GM12878 (cell line): Measurements from ENCODE around the gene SLC11A1. TPM values are rescaled to one million over a fixed set of nuclear protein-coding genes. Genes with fewer than 3 reads are reported as not detected.
A peak's percentile ranks its signal among the peaks of the same experiment; 100 is the strongest.

Experiments
- ATAC-seq: fragments of 200-7000 bp; cut with Tn5 transposase; 3 replicates; pipeline ENCODE4 v1.9.1; 2020; ENCODE audit warnings: mild to moderate bottlenecking, moderate library complexity
- BruUV-seq: library from RNA; stranded (reverse); fragments of 400-500 nt; replicated peaks from 2 replicates; lab custom pipeline; 2021; lab: Mats Ljungman, UMichigan
- CTCF ChIA-PET: fragments of 300-600 bp; sonication (Branson Sonifier 250); formaldehyde crosslinking; extraction: SDS; loops from one replicate; lab custom pipeline; 2021; ENCODE audit warnings: inconsistent platforms; lab: Yijun Ruan, JAX
- POLR2A ChIA-PET: fragments of 350-600 bp; formaldehyde crosslinking; extraction: SDS; loops from one replicate; lab custom pipeline; 2021; ENCODE audit warnings: inconsistent platforms; lab: Charles Lee
- RAD21 ChIA-PET: fragments of 300-600 bp; sonication (Branson Sonifier 250); formaldehyde crosslinking; loops from one replicate; lab custom pipeline; 2023; ENCODE audit warnings: antibody characterized with exemption; ENCODE audit not compliant: unreplicated experiment; lab: Charles Lee
- SMC1A ChIA-PET: fragments of 300-600 bp; sonication (Branson Sonifier 250); formaldehyde crosslinking; loops from one replicate; lab custom pipeline; 2023; ENCODE audit not compliant: unreplicated experiment, uncharacterized antibody; lab: Charles Lee
- DNase-seq: peaks from one replicate; pipeline ENCODE4 v3.0.0-alpha.2; 2011; ENCODE audit warnings: low read depth, low spot score
- FAIRE-seq: peaks from 3 replicates; lab custom pipeline; 2011; peaks lifted over from hg19 to GRCh38; lab: Jason Lieb, UNC
- H2AFZ ChIP-seq: 2 replicates; pipeline ENCODE4 v1.6.0; 2011; ENCODE audit warnings: low read depth, low read length, control low read depth; ENCODE audit not compliant: control insufficient read depth
- H3K27ac ChIP-seq: 2 replicates; pipeline ENCODE4 v1.5.1; 2011; ENCODE audit warnings: control low read depth; ENCODE audit not compliant: control insufficient read depth, insufficient read depth
- H3K27me3 ChIP-seq, 2 experiments: replicated peaks in 1 of 2; 2 replicates each; pipeline versions ENCODE4 v1.6.0 to v1.6.1; 2011; ENCODE audit warnings: low read length in 1 of 2; ENCODE audit not compliant: control insufficient read depth in 2 of 2, insufficient read depth in 2 of 2
- H3K36me3 ChIP-seq, 2 experiments: 2 replicates each; pipeline ENCODE4 v1.5.1; 2011; ENCODE audit warnings: low read length in 1 of 2; ENCODE audit not compliant: control insufficient read depth in 2 of 2, insufficient read depth in 2 of 2
- H3K4me1 ChIP-seq: 2 replicates; pipeline ENCODE4 v1.6.1; 2011; ENCODE audit warnings: mild to moderate bottlenecking, low read length, moderate library complexity, mixed read lengths; ENCODE audit not compliant: control insufficient read depth, insufficient read depth
- H3K4me2 ChIP-seq: 2 replicates; pipeline ENCODE4 v1.6.0; 2011; ENCODE audit warnings: control low read depth; ENCODE audit not compliant: control insufficient read depth, insufficient read depth
- H3K4me3 ChIP-seq: fragments of 200-600 bp; sonication (generic); 2 replicates; pipeline ENCODE4 v1.5.1; 2016
- H3K79me2 ChIP-seq: 2 replicates; pipeline ENCODE4 v1.6.0; 2011; ENCODE audit warnings: low read length; ENCODE audit not compliant: control insufficient read depth, insufficient read depth
- H3K9ac ChIP-seq: 2 replicates; pipeline ENCODE4 v1.8.0; 2011; ENCODE audit warnings: low read length, control low read depth, mixed read lengths; ENCODE audit not compliant: control insufficient read depth, insufficient read depth
- H3K9me3 ChIP-seq: replicated peaks from 3 replicates; pipeline ENCODE4 v1.5.1; 2011; ENCODE audit warnings: mild to moderate bottlenecking, low read length; ENCODE audit not compliant: control insufficient read depth, insufficient read depth
- H4K20me1 ChIP-seq: 2 replicates; pipeline ENCODE4 v1.6.0; 2011; ENCODE audit not compliant: control insufficient read depth, insufficient read depth
- BACH1 ChIP-seq: fragments of 450-650 bp; IDR thresholded peaks from 2 replicates; pipeline ENCODE4 v1.6.1; 2017; ENCODE audit warnings: mild to moderate bottlenecking, borderline replicate concordance
- BCLAF1 ChIP-seq: fragments of 450-650 bp; IDR thresholded peaks from 2 replicates; pipeline ENCODE4 v1.6.1; 2017; ENCODE audit warnings: antibody characterized with exemption, mild to moderate bottlenecking, moderate library complexity
- EED ChIP-seq: sonication (generic); IDR thresholded peaks from 2 replicates; pipeline ENCODE4 v1.6.1; 2016; ENCODE audit warnings: antibody characterized with exemption, low read depth
- GATAD2B ChIP-seq: fragments of 450-650 bp; conservative IDR thresholded peaks from 2 replicates; pipeline ENCODE4 v1.6.1; 2017; ENCODE audit warnings: low read depth, mild to moderate bottlenecking, moderate library complexity
- HDGF ChIP-seq: fragments of 450-650 bp; IDR thresholded peaks from 2 replicates; pipeline ENCODE4 v1.6.1; 2016; ENCODE audit warnings: antibody characterized with exemption
- IKZF2 ChIP-seq, 2 experiments: fragments of 450-650 bp; IDR thresholded peaks; 2 replicates each; pipeline ENCODE4 v1.6.1; 2017; ENCODE audit warnings: mild to moderate bottlenecking in 2 of 2, moderate library complexity in 2 of 2
- MAX ChIP-seq: IDR thresholded peaks from 2 replicates; pipeline ENCODE4 v1.6.1; 2012; ENCODE audit warnings: low read depth, low read length, improper control_type of control experiment
- MXI1 ChIP-seq: fragments of 150-350 bp; IDR thresholded peaks from 2 replicates; pipeline ENCODE4 v1.6.1; 2011; ENCODE audit warnings: low read depth, mild to moderate bottlenecking, inconsistent platforms, low read length, improper control_type of control experiment
- MYC ChIP-seq: IDR thresholded peaks from 2 replicates; pipeline ENCODE4 v1.6.1; 2011; ENCODE audit warnings: mild to moderate bottlenecking, low read length, moderate library complexity, inconsistent platforms; ENCODE audit not compliant: insufficient read depth, insufficient replicate concordance, insufficient read length, severe bottlenecking
- POU2F2 ChIP-seq: IDR thresholded peaks from 3 replicates; pipeline ENCODE4 v1.6.1; 2011; ENCODE audit warnings: low read depth, mild to moderate bottlenecking, low read length, borderline replicate concordance
- RUNX3 ChIP-seq: IDR thresholded peaks from 2 replicates; pipeline ENCODE4 v1.6.1; 2012; ENCODE audit warnings: low read length, inconsistent platforms
- SIN3A ChIP-seq: IDR thresholded peaks from 2 replicates; pipeline ENCODE4 v1.6.1; 2012; ENCODE audit warnings: low read depth, low read length, improper control_type of control experiment
- ZBTB33 ChIP-seq: fragments of 450-650 bp; IDR thresholded peaks from 2 replicates; pipeline ENCODE4 v1.6.1; 2017; ENCODE audit warnings: mild to moderate bottlenecking
- ZNF207 ChIP-seq: fragments of 450-650 bp; IDR thresholded peaks from 2 replicates; pipeline ENCODE4 v1.6.1; 2014; ENCODE audit warnings: antibody characterized with exemption, mild to moderate bottlenecking, borderline replicate concordance
- ZNF384 ChIP-seq: IDR thresholded peaks from 2 replicates; pipeline ENCODE4 v1.6.1; 2012; ENCODE audit warnings: low read depth, mild to moderate bottlenecking, low read length, improper control_type of control experiment, borderline replicate concordance
- ZZZ3 ChIP-seq: IDR thresholded peaks from 2 replicates; pipeline ENCODE4 v1.6.1; 2011; ENCODE audit warnings: low read depth; ENCODE audit not compliant: control insufficient read depth, insufficient read length
- WGBS: methylation state at CpG from one replicate; pipeline ENCODE4 v1.1.6; 2016; ENCODE audit warnings: low lambda C conversion rate; ENCODE audit not compliant: insufficient replicate concordance, insufficient coverage; ENCODE audit errors: missing lambda C conversion rate; 5-methylcytosine and 5-hydroxymethylcytosine counted together
- in situ Hi-C: fragments of 300-500 bp; cut with MboI; formaldehyde crosslinking; loops from 9 replicates; pipeline ENCODE4 v1.14.3; 2018; ENCODE audit warnings: mixed read lengths
- intact Hi-C: fragments of 100-400 bp; cut with micrococcal nuclease; formaldehyde crosslinking; loops from one replicate; pipeline ENCODE4 v1.14.2; 2022; ENCODE audit not compliant: unreplicated experiment
- polyA plus RNA-seq, 11 experiments: library from polyadenylated mRNA; depleted of rRNA in 4 of 11; unstranded in 6 of 11; stranded (reverse) in 5 of 11; fragments of >200 nt; fragmentation: Nextera tagmentation in 4 of 11; fragmentation: Illumina TruSeq in 1 of 11; extraction: Ambion mirVana in 4 of 11; extraction: Trizol in 1 of 11; gene quantifications; 1 replicate in 1 of 11; 2 replicates in 10 of 11; pipeline versions ENCODE4 v1.2.1 to v1.2.3, GENCODE V29; 2011 to 2016; ENCODE audit warnings: inconsistent platforms in 2 of 11, missing spikeins in 2 of 11, low read depth in 1 of 11
- total RNA-seq, 4 experiments: library from RNA; depleted of rRNA in 3 of 4; stranded (reverse); fragments of >200 nt in 3 of 4; fragmentation: Illumina TruSeq in 1 of 4; extraction: Trizol in 1 of 4; gene quantifications; 2 replicates each; pipeline versions ENCODE4 v1.2.1 to v1.2.3, GENCODE V29; 2013 to 2021

The SLC11A1 gene
- total and polyA plus RNA-seq, 10 of the 15 experiments (the other 5 are each of a cell fraction or from before 2014, with no cell fraction given), result 0.03 to 0.38 (median 0.12) TPM

- TF ChIP-seq EED (peak; percentile 59), MYC (no peak), SIN3A (peak; percentile 62; the same call in 1 of the 2 replicates), IKZF2 (IDR thresholded peaks at IDR 0.05) (peak; percentile 70 to 72), GATAD2B (no peak), ZZZ3 (no peak), RUNX3 (peak; percentile 68), ZNF207 (no peak), HDGF (no peak), BACH1 (peak; percentile 30; the same call in 1 of the 2 replicates), POU2F2 (0 out of 3 replicates have a peak, but pooled peaks have one; percentile 44)
- TF ChIP-seq, all 136 proteins: peak for 19
These were observed 14.8 kb downstream of the SLC11A1 start (continued) for GRCh38 chr2:218396688-218397462.

- intact Hi-C loops, result loop anchor here (2.0 to 5.0 kb wide), 5 partner anchors 31 to 260 kb away; partner anchors contain the start of genes ARPC2, BCS1L, CATIP and TMBIM1
- WGBS, result 0% methylated on average over 12 of the region's 12 CpGs
- POLR2A ChIA-PET, result interaction anchor here (0.7 to 2.8 kb wide), 10 partner anchors 7 to 490 kb away, joined by 3 to 19 read pairs (median 6); partner anchors contain the start of genes AAMP and WNT10A
- Histone ChIP-seq H3K36me3 (peaks cover 2 to 8% of the 10 kb centered on the region in 2 experiments; a peak in 2 of 4 replicates), H4K20me1 (peaks cover 4% of the 10 kb centered on the region; the same call in 1 of the 2 replicates), H3K4me3 (peak overlapping the region; percentile 84), H3K9me3 (no peaks in the 10 kb centered on the region), H3K79me2 (peaks cover 49% of the 10 kb centered on the region), H3K27ac (peak overlapping the region; percentile 96), H2AFZ (no peak overlapping the region; the same call in 1 of the 2 replicates), H3K4me1 (peaks cover 32% of the 10 kb centered on the region), H3K9ac (peak overlapping the region; percentile 89), H3K4me2 (peak overlapping the region; percentile 100), H3K27me3 (no peaks in the 10 kb centered on the region)
- DNase-seq, result no peak
- ATAC-seq, result no peak
- no TSS peak for BruUV-seq
- CTCF ChIA-PET, result interaction anchor here (0.8 to 4.9 kb wide), 8 partner anchors 65 to 173 kb away, joined by 3 to 27 read pairs (median 6); partner anchors contain the start of gene TMBIM1
- in situ Hi-C loops, result loop anchor here (25.0 kb wide), 1 partner anchor 110 kb away; the partner anchor contains the start of gene TMBIM1
- SMC1A ChIA-PET, result interaction anchor here (0.7 to 2.3 kb wide), 9 partner anchors 65 to 125 kb away, joined by 3 to 8 read pairs (median 3); no protein-coding TSS in a partner anchor
- RAD21 ChIA-PET, result interaction anchor here (1.1 to 2.3 kb wide), 6 partner anchors 67 to 501 kb away, joined by 3 to 14 read pairs (median 4); partner anchors contain the start of genes AAMP and PNKD
- FAIRE-seq, result peak; percentile 38
- no peak for TF ChIP-seq MXI1
- no peak for TF ChIP-seq ZNF384
- TF ChIP-seq ZBTB33, result no peak
- no peak for TF ChIP-seq BACH1
- no peak for TF ChIP-seq MAX
- no peak for TF ChIP-seq BCLAF1
These were observed 15.4 kb downstream of the SLC11A1 start for GRCh38 chr2:218397463-218397819.
